ENCODE results near the gene CXCR3.
"Not testable (repeated sequence)": the region's sequence is repeated elsewhere in the genome, so short reads cannot be mapped to it uniquely, and the experiment has no call there.

Gene CXCR3

DNA sequence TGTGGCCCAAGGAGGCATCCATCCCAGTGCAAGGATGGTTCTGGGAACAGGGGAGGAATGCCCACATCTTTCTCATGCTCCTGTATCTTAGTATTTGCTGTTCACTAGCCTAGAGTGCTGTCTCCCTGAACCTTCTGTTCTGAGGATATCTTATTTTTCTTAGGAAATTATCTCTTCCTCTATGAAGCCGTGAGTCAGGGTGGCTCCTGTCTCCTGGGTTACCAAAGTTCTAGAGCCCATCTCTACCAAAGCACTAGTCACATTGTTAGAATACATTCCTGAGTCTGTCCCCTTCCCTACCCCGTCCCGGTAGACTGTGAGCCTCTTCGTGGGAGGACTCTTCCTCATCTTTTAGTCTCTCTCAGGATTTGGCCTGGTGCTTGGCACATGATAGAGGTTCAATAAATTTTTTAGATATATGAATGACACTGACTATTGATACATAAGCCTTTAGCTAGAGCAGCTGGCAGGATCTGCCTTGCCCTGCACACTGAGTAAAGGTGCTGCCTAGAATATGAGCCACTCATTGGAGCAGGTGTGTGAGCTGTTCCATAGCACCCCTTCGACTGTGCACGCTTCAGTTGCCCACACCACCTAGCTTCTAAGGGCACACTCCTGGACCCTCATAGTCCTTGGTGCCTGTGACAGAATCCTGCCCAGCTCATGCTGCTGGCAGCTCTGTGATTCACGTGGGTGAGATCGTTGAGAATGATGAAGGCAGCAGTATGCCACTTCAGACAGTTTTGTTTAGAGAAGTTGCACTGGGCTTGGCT lies 13.3 kb downstream of the CXCR3 start:
- no peak overlapping the region for H3K27ac ChIP-seq (ENCODE audit: low read depth, low read length)
- H3K4me1 ChIP-seq (ENCODE audit: insufficient read depth, low read length): no peaks in the 10 kb centered on the region
- peaks cover 31% of the 10 kb centered on the region for H3K36me3 ChIP-seq (ENCODE audit: insufficient read depth, low read length)
- H3K9me3 ChIP-seq (ENCODE audit: low read length): no peaks in the 10 kb centered on the region
- H3K4me3 ChIP-seq (ENCODE audit: low read depth in 1 of 2, low read length in 2 of 2): no peak overlapping the region
- no peaks in the 10 kb centered on the region for H3K27me3 ChIP-seq (ENCODE audit: control insufficient read depth in 1 of 2, insufficient read depth in 2 of 2, low read length in 2 of 2)
- H3K9ac ChIP-seq (ENCODE audit: low read length): no peak overlapping the region

DNA sequence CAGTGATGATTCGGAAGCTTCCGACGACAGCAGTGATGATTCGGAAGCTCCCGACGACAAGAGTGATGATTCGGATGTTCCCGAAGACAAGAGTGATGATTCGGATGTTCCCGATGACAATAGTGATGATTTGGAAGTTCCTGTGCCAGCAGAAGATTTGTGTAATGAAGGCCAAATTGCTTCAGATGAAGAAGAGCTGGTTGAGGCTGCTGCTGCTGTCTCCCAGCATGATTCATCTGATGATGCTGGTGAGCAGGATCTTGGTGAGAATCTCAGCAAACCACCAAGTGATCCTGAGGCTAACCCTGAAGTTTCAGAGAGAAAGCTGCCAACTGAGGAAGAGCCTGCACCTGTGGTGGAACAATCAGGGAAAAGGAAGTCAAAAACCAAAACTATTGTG lies 14.2 kb downstream of the CXCR3 start:
- Histone ChIP-seq H3K9ac (ENCODE audit: low read length) (no peak overlapping the region), H3K27ac (ENCODE audit: low read depth, low read length) (no peak overlapping the region), H3K9me3 (ENCODE audit: low read length) (no peaks in the 10 kb centered on the region), H3K27me3 (ENCODE audit: control insufficient read depth in 1 of 2, insufficient read depth in 2 of 2, low read length in 2 of 2) (no peaks in the 10 kb centered on the region), H3K36me3 (ENCODE audit: insufficient read depth, low read length) (peaks cover 23% of the 10 kb centered on the region), H3K4me1 (ENCODE audit: insufficient read depth, low read length) (no peaks in the 10 kb centered on the region), H3K4me3 (ENCODE audit: low read depth in 1 of 2, low read length in 2 of 2) (no peak overlapping the region)

DNA sequence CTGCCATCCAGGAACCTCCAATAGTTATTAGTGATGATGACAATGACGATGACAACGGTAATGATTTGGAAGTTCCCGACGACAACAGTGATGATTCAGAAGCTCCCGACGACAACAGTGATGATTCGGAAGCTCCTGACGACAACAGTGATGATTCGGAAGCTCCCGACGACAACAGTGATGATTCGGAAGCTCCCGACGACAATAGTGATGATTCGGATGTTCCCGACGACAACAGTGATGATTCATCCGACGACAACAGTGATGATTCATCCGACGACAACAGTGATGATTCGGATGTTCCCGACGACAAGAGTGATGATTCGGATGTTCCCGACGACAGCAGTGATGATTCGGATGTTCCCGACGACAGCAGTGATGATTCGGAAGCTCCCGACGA lies 14.7 kb downstream of the CXCR3 start:
- H3K4me1 ChIP-seq (ENCODE audit: insufficient read depth, low read length): no peaks in the 10 kb centered on the region
- no peak overlapping the region for H3K27ac ChIP-seq (ENCODE audit: low read depth, low read length)
- H3K9me3 ChIP-seq (ENCODE audit: low read length): no peaks in the 10 kb centered on the region
- H3K9ac ChIP-seq (ENCODE audit: low read length): no peak overlapping the region
- H3K4me3 ChIP-seq (ENCODE audit: low read depth in 1 of 2, low read length in 2 of 2): no peak overlapping the region
- H3K36me3 ChIP-seq (ENCODE audit: insufficient read depth, low read length): peaks cover 18% of the 10 kb centered on the region
- H3K27me3 ChIP-seq (ENCODE audit: control insufficient read depth in 1 of 2, insufficient read depth in 2 of 2, low read length in 2 of 2): no peaks in the 10 kb centered on the region

DNA sequence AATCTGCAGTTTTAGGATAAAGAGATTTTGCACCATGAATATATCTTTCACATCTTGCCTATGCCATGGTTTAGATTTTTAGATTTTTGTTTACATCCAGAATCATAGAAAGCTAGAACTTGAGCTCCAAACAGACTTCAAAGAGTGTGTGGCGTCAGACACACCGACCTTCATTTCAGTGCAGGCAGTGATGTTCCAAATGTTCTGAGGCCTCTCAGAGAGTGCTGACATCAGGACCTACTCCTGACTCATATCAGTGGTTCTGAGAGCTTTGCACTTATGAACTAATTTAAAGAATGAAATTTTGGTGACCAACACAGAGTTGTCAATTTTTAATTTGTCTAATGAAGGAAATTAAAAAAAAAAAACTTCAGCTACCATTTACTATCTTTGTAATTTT lies 18.3 kb downstream of the CXCR3 start:
- Histone ChIP-seq H3K27ac (ENCODE audit: low read depth, low read length) (no peak overlapping the region), H3K27me3 (ENCODE audit: control insufficient read depth in 1 of 2, insufficient read depth in 2 of 2, low read length in 2 of 2) (no peaks in the 10 kb centered on the region), H3K9me3 (ENCODE audit: low read length) (no peaks in the 10 kb centered on the region), H3K4me1 (ENCODE audit: insufficient read depth, low read length) (no peaks in the 10 kb centered on the region), H3K36me3 (ENCODE audit: insufficient read depth, low read length) (peaks cover 10% of the 10 kb centered on the region), H3K9ac (ENCODE audit: low read length) (no peak overlapping the region), H3K4me3 (ENCODE audit: low read depth in 1 of 2, low read length in 2 of 2) (no peak overlapping the region)

DNA sequence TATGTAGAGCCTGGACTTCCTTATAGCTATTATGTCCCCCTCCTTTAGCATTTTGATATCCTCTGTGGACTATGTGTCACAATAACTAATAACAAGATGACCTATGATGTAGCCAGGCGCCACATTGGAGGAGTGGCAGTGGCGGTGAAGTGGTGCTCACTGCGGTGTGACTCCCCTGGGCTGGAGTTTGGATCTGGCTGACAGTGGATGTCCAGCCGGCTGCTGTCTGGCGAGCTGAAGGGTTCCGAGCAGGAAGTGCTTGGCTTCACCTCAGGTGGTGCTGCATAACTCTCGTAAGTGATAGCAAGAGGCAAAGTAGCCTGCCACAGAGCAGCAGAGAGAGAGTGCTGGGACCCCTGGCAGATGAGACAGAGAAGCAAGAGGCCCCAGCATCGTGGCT lies 25.1 kb downstream of the CXCR3 start:
- not testable (repeated sequence) for H3K4me3 ChIP-seq (ENCODE audit: low read depth in 1 of 2, low read length in 2 of 2); H3K4me1 ChIP-seq (ENCODE audit: insufficient read depth, low read length); H3K27ac ChIP-seq (ENCODE audit: low read depth, low read length); H3K9me3 ChIP-seq (ENCODE audit: low read length); H3K27me3 ChIP-seq (ENCODE audit: control insufficient read depth in 1 of 2, insufficient read depth in 2 of 2, low read length in 2 of 2); H3K36me3 ChIP-seq (ENCODE audit: insufficient read depth, low read length); H3K9ac ChIP-seq (ENCODE audit: low read length)

DNA sequence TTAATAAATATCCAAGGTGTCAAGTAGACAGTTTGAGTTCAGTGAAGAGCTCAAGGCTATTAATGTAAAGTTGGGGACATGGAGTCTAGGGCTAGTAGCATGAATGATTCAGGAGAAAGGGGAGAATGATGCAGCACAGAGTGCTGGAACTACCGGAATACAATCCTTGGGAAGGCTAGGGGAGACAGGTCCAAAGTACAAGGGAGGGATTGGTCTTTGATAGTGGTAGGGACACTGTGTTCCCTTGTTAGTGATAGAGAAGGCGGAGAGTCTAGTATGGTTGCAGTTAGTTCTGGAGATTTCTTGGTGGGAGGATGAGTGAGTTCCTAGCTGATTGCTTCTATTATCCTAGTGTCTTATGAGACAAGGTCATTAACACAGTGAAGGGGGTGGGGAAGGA lies 31.4 kb downstream of the CXCR3 start:
- H3K4me3 ChIP-seq (ENCODE audit: low read depth in 1 of 2, low read length in 2 of 2): no peak overlapping the region
- no peaks in the 10 kb centered on the region for H3K36me3 ChIP-seq (ENCODE audit: insufficient read depth, low read length)
- no peaks in the 10 kb centered on the region for H3K27me3 ChIP-seq (ENCODE audit: control insufficient read depth in 1 of 2, insufficient read depth in 2 of 2, low read length in 2 of 2)
- no peaks in the 10 kb centered on the region for H3K9me3 ChIP-seq (ENCODE audit: low read length)
- H3K27ac ChIP-seq (ENCODE audit: low read depth, low read length): no peak overlapping the region
- H3K9ac ChIP-seq (ENCODE audit: low read length): no peak overlapping the region
- no peaks in the 10 kb centered on the region for H3K4me1 ChIP-seq (ENCODE audit: insufficient read depth, low read length)

DNA sequence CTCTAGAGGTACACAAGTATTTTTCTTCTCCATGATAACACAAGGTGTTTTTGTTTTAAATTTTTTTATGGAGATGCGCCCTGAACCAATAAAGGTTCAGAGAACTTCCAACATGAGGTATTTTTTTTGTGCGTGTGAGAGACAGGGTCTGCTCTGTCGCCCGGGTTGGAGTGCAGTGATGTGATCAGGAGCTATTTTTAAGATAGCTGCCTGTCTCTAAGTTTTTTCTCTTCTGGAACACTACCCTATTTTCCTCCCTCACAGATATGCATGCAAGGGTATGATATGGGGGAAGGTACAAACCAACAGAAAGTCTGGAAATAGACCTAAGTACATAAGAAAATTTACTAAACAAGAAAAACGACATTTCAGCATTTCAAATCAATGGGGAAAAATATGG lies 37.1 kb downstream of the CXCR3 start:
- peaks cover 0 to 3% of the 10 kb centered on the region in 2 donors for H3K27me3 ChIP-seq (ENCODE audit: control insufficient read depth in 1 of 2, insufficient read depth in 2 of 2, low read length in 2 of 2)
- H3K4me3 ChIP-seq (ENCODE audit: low read depth in 1 of 2, low read length in 2 of 2): no peak overlapping the region
- no peaks in the 10 kb centered on the region for H3K9me3 ChIP-seq (ENCODE audit: low read length)
- H3K4me1 ChIP-seq (ENCODE audit: insufficient read depth, low read length): no peaks in the 10 kb centered on the region
- H3K36me3 ChIP-seq (ENCODE audit: insufficient read depth, low read length): peaks cover 6% of the 10 kb centered on the region
- H3K9ac ChIP-seq (ENCODE audit: low read length): no peak overlapping the region
- no peak overlapping the region for H3K27ac ChIP-seq (ENCODE audit: low read depth, low read length)

DNA sequence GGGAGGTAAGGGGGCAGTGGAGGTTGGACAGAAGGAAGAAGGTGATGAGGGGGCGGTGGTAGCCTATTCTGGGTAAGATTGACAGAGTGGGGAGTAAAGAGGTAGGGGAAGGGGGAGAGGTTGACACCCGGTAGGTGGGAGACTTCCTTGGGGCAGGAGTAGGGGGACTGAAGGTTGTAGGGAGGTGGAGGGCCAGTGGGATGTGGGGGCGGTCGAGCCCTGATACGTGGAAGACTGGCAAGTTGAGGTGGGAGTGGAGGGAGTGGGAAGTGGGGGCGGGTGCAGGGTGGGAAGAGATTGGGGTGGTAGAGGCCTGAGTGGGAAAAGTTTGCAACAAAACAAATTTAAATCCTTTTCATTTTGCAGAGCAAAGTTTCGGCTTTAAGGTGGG lies 38.3 kb downstream of the CXCR3 start:
- H3K9ac ChIP-seq (ENCODE audit: low read length): no peak overlapping the region
- no peaks in the 10 kb centered on the region for H3K4me1 ChIP-seq (ENCODE audit: insufficient read depth, low read length)
- peaks cover 6% of the 10 kb centered on the region for H3K36me3 ChIP-seq (ENCODE audit: insufficient read depth, low read length)
- no peak overlapping the region for H3K4me3 ChIP-seq (ENCODE audit: low read depth in 1 of 2, low read length in 2 of 2)
- peaks cover 0 to 3% of the 10 kb centered on the region in 2 donors for H3K27me3 ChIP-seq (ENCODE audit: control insufficient read depth in 1 of 2, insufficient read depth in 2 of 2, low read length in 2 of 2)
- H3K9me3 ChIP-seq (ENCODE audit: low read length): no peaks in the 10 kb centered on the region
- no peak overlapping the region for H3K27ac ChIP-seq (ENCODE audit: low read depth, low read length)

DNA sequence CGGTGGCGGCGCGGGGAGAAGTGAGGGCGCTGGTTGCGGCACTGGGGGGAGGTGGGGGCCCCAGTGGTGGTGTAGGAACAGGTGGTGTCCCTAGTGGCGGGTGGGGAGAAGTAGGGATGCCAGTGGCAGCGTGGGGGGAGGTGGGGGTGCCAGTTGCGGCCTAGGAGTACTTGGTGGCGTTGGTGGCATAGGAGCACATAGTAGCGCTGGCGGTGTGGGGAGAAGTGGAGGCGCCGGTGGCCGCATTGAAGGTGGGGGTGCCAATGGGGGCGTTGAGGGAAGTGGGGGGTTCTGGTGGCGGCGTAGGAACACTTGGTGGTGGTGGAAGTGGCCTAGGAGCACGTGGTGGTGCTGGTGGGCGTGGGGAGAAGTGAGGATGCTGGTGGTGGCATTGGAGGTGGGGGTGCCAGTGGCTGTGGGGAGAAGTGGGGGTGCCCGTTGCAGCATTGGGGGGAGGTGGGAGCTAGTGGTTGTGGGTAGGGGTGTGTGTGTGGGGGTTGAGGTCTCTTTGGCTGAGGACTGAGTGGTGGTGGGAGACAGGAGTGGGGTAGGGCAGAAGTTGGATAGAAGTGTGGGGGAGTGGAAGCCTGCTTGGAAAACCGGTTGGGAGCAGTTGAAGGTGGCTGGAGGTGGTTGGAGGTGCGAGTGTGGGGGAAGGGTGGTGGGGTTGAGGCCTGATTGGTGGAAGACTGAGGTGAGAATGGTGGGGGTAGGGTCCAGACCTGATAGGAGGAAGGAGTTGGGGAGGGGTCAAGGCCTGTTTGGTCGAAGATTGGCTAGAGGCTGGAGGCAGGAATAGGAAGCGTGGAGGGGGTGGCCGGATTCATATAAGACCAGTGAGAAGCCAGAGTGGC lies 38.9 kb downstream of the CXCR3 start:
- Histone ChIP-seq H3K27ac (ENCODE audit: low read depth, low read length) (no peak overlapping the region), H3K9me3 (ENCODE audit: low read length) (no peaks in the 10 kb centered on the region), H3K9ac (ENCODE audit: low read length) (no peak overlapping the region), H3K27me3 (ENCODE audit: control insufficient read depth in 1 of 2, insufficient read depth in 2 of 2, low read length in 2 of 2) (peaks cover 0 to 3% of the 10 kb centered on the region in 2 donors), H3K4me3 (ENCODE audit: low read depth in 1 of 2, low read length in 2 of 2) (no peak overlapping the region), H3K4me1 (ENCODE audit: insufficient read depth, low read length) (no peaks in the 10 kb centered on the region), H3K36me3 (ENCODE audit: insufficient read depth, low read length) (peaks cover 6% of the 10 kb centered on the region)

DNA sequence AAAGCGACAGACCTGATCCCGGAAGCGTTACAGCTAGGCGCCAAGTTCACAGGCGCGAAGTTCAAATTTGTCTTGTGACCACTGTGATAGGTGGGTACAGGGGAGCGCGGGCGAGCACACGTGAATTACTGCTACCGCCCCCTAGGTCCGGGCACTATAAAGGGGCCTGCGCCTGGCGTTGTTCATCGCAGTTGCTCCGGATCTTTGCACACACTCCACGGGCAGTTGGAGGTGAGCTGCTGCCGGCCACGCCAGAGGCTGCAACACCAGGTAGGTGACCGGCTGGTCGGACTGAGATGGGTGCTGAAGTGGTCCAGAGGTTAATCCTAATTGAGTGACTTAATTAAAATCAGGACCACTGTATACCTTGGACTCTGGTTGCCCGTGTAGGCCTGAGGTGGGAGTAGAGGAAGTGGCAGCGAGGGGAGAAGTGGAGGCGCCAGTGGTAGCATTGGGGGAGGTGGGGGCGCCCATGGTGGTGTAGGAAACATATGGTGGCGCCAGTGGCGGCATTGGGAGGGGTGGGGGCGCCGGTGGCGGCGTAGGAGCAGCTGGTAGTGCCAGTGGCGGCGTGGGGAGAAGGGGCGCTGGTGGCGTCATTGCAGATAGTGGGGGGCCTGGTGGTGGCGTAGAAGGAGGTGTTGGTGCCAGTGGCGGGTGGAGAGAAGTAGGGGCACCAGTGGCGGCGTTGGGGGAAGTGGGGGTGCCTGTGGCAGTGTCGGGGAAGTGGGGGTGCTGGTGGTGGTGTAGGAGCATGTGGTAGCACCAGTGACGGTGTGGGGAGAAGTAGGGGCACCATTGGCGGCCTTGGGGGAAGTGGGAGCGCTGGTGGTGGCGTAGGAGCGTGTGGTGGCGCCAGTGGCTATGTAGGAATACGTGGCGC lies 39.8 kb downstream of the CXCR3 start, which contains the start of gene GCNA:
GCNA (plus strand) TSS at position 185 of the 883 bp plus-strand sequence. CDS start 2,385 bp downstream, outside the sequence.
- no peak within 1 kb of the TSS for H3K4me3 ChIP-seq (ENCODE audit: low read depth in 1 of 2, low read length in 2 of 2)
- peaks cover 0 to 3% of the 10 kb centered on the region in 2 donors for H3K27me3 ChIP-seq (ENCODE audit: control insufficient read depth in 1 of 2, insufficient read depth in 2 of 2, low read length in 2 of 2)
- peaks cover 11% of the 10 kb centered on the region for H3K36me3 ChIP-seq (ENCODE audit: insufficient read depth, low read length)
- no peak within 1 kb of the TSS for H3K9ac ChIP-seq (ENCODE audit: low read length)
- no peaks in the 10 kb centered on the region for H3K4me1 ChIP-seq (ENCODE audit: insufficient read depth, low read length)
- H3K9me3 ChIP-seq (ENCODE audit: low read length): no peaks in the 10 kb centered on the region
- H3K27ac ChIP-seq (ENCODE audit: low read depth, low read length): no peak within 1 kb of the TSS

DNA sequence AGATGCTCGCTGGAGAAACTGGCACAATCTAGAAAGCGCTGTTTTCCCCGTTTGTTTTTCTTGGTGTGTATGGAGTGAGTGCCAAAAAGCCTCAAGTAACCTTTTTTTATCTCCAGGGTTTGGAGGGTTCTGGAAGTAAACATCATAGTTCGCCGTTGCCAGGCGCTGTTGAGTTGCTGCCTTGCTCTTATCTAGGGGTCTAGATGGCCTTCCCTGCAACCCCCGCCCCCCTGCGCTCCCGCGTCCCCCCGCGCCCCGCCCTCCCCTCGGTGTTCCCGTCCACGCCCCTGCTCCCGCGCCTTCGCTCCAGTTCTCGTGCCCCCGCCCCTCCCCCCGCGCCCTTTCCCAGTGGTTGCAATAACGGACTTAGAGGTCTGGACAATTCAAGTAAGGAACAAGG lies 40.6 kb downstream of the CXCR3 start:
- Histone ChIP-seq H3K4me3 (ENCODE audit: low read depth in 1 of 2, low read length in 2 of 2) (no peak overlapping the region), H3K9ac (ENCODE audit: low read length) (no peak overlapping the region), H3K9me3 (ENCODE audit: low read length) (no peaks in the 10 kb centered on the region), H3K27ac (ENCODE audit: low read depth, low read length) (no peak overlapping the region), H3K27me3 (ENCODE audit: control insufficient read depth in 1 of 2, insufficient read depth in 2 of 2, low read length in 2 of 2) (peaks cover 0 to 3% of the 10 kb centered on the region in 2 donors), H3K36me3 (ENCODE audit: insufficient read depth, low read length) (peaks cover 12% of the 10 kb centered on the region), H3K4me1 (ENCODE audit: insufficient read depth, low read length) (no peaks in the 10 kb centered on the region)
